H1 (cell line): ENCODE data around the gene CDCP1.

Source experiments
- POLR2A ChIP-seq, 2 experiments: IDR thresholded peaks; 1 replicate in 1 of 2; 2 replicates in 1 of 2; pipeline ENCODE4 v1.6.1; 2011; ENCODE audit warnings: low read depth in 2 of 2, low read length in 2 of 2, mild to moderate bottlenecking in 2 of 2; ENCODE audit errors: control extremely low read depth in 1 of 2
- POLR2AphosphoS5 ChIP-seq: IDR thresholded peaks from 2 replicates; pipeline ENCODE4 v1.6.1; 2011; ENCODE audit warnings: low read depth, low read length
- SIN3A ChIP-seq, 2 experiments: IDR thresholded peaks in 1 of 2; conservative IDR thresholded peaks in 1 of 2; 2 replicates each; pipeline ENCODE4 v1.6.1; 2011 to 2012; ENCODE audit warnings: low read length in 2 of 2, improper control_type of control experiment in 1 of 2, low read depth in 1 of 2, mild to moderate bottlenecking in 1 of 2
- TAF1 ChIP-seq: IDR thresholded peaks from 2 replicates; pipeline ENCODE4 v1.6.1; 2011; ENCODE audit warnings: mild to moderate bottlenecking, low read depth, low read length
- TF ChIP-seq, protein P1 (sequence below), 3 experiments: IDR thresholded peaks; 1 replicate in 2 of 3; 2 replicates in 1 of 3; pipeline versions ENCODE4 v1.5.1 to v1.6.1; 2011; ENCODE audit warnings: low read length in 3 of 3, mild to moderate bottlenecking in 3 of 3, inconsistent platforms in 2 of 3, low read depth in 1 of 3, moderate library complexity in 1 of 3; ENCODE audit not compliant: insufficient read depth in 1 of 3; ENCODE audit errors: control extremely low read depth in 1 of 3

DNA sequence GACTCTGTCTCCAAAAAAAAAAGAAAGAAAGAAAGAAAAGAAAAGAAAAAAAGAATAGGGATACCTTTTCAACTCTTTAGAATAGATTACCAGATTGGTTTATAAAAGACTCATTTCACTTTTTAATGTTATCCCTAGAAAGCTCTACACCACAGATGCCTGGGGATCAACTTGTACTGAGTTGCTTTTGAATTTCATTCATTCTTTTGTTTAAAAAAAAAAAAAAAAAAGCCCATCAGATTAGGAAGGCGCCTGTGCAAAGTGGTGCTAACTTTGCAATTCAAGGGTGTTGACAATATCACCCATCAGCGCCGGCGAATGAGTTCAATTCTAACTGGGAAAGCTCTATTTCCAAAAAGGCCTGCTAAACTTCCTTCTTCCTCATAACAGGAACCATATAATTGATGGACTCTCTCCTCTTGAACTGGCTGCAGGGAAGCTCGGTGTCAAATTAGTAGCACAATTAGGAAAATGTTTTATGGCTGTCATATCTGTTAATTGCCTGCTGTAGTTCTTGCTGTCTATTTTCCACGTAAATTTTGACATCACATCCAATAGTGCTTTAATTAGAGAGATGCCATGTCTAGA lies 48.8 kb downstream of the CDCP1 start:
- no peak for TF ChIP-seq SIN3A (conservative IDR thresholded peaks at IDR 0.05 in 1 of 2, IDR thresholded peaks at IDR 0.05 in 1 of 2; ENCODE audit: low read depth in 1 of 2, low read length in 2 of 2)
- no peak for TF ChIP-seq TAF1
- no peak for TF ChIP-seq POLR2AphosphoS5
- TF ChIP-seq, protein P1, sequence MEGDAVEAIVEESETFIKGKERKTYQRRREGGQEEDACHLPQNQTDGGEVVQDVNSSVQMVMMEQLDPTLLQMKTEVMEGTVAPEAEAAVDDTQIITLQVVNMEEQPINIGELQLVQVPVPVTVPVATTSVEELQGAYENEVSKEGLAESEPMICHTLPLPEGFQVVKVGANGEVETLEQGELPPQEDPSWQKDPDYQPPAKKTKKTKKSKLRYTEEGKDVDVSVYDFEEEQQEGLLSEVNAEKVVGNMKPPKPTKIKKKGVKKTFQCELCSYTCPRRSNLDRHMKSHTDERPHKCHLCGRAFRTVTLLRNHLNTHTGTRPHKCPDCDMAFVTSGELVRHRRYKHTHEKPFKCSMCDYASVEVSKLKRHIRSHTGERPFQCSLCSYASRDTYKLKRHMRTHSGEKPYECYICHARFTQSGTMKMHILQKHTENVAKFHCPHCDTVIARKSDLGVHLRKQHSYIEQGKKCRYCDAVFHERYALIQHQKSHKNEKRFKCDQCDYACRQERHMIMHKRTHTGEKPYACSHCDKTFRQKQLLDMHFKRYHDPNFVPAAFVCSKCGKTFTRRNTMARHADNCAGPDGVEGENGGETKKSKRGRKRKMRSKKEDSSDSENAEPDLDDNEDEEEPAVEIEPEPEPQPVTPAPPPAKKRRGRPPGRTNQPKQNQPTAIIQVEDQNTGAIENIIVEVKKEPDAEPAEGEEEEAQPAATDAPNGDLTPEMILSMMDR (IDR thresholded peaks at IDR 0.05; ENCODE audit: control extremely low read depth in 1 of 3, insufficient read depth in 1 of 3, low read depth in 1 of 3, low read length in 3 of 3), result no peak
- TF ChIP-seq POLR2A (IDR thresholded peaks at IDR 0.05; ENCODE audit: control extremely low read depth in 1 of 2, low read depth in 2 of 2, low read length in 2 of 2), result no peak
